GM10248 (cell line): ENCODE data around the gene OR52L1.

ENCODE experiments used
- CTCF ChIA-PET: fragments of 300-600 bp; sonication (Branson Sonifier 250); formaldehyde crosslinking; extraction: SDS; loops from one replicate; lab custom pipeline; 2021; ENCODE audit warnings: antibody characterized with exemption; lab: Yijun Ruan, JAX
- POLR2A ChIA-PET: fragments of 350-650 bp; sonication (Branson Sonifier 250); formaldehyde crosslinking; extraction: SDS; loops from one replicate; lab custom pipeline; 2020; ENCODE audit warnings: antibody characterized with exemption; lab: Yijun Ruan, JAX
- DNase-seq: peaks from one replicate; pipeline ENCODE4 v3.0.0; 2012; ENCODE audit errors: extremely low spot score
- CTCF ChIP-seq: IDR thresholded peaks from 2 replicates; pipeline ENCODE4 v1.5.1; 2012; ENCODE audit warnings: mild to moderate bottlenecking, low read depth; ENCODE audit errors: extremely low read depth, missing control alignments, control extremely low read depth

The OR52L1 gene

GRCh38 chr11:5986885-5987284 lies at the start of gene OR52L1:
TSS of gene OR52L1 (minus strand) at chr11:5986985. CDS start at chr11:5986930, 55 bp downstream.
- CTCF ChIA-PET = no interaction called here
- no peak for TF ChIP-seq CTCF
- DNase-seq = no peak
- POLR2A ChIA-PET = no interaction called here

DNA sequence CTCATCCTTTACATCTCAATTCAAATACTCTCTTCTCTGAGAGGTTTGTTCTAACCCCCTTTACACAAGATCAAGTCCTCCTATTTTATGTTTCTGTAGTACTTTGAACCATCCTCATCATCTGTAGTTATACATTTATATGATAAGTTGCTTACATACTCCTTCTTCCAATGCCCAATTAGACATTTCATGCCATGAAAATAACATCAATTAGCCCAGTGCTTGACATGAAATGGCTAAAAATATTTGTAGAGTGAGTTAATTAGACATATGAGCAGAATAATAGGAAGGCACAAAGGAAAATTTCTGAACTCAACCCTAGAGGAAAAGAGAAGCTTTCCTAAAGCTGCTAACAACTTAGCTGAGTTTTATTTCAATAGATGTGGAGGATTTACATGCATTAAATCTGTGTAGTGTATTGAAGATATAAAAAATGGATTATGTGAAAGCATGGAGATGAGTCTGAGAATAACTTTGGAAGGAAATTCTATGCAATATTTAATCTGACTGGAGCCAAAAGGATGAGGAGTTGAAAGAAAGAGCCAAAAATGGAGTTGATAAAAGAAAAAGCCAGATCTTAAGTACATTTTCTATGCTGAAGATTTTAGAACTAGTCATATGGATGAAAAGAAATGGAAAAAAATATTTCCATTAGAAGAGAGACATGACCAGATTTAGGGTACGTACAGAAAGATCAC lies 44.1 kb upstream of the OR52L1 start, which contains the start of gene OR56A1:
Gene OR56A1 (minus strand): TSS at position 51 of the 698 bp plus-strand sequence. CDS start 3,066 bp downstream, outside the sequence.
- POLR2A ChIA-PET = no interaction called here

GRCh38 chr11:6027501-6027900 lies 40.7 kb upstream of the OR52L1 start:
- TF ChIP-seq CTCF = no peak
- ChIA-PET CTCF (interaction anchor here (1.0 kb wide), 1 partner anchor 335 kb away, joined by 3 read pairs; no protein-coding TSS in a partner anchor), POLR2A (no interaction called here)
- no peak for DNase-seq

More for the DNA sequence above, 44.1 kb upstream of the OR52L1 start, which contains the start of gene OR56A1:
- no peak for TF ChIP-seq CTCF
- DNase-seq = no peak
- CTCF ChIA-PET = interaction anchor here (1.0 to 1.5 kb wide), 3 partner anchors 19 to 907 kb away, joined by 3 read pairs; no protein-coding TSS in a partner anchor

DNA sequence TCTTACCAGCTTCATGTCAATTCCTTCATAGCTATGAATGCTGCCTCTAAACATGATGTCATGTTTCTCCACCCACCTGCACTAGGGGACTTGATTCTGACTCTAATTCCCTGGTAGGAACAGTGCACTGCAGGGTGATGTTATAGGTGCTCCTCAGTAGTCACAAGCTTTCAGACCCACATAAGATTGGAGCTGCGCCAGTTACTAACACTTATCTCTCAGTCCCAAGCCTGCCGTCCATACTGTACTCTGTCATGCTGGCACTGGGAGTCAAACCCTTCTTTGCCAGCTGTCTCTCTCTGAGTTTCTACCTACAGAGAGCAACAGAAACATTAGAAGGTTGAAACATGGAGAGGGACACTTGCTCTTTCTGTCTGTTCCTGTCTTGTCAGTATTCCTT lies 38.3 kb upstream of the OR52L1 start:
- ChIA-PET CTCF (no interaction called here), POLR2A (no interaction called here)
- DNase-seq = no peak

DNA sequence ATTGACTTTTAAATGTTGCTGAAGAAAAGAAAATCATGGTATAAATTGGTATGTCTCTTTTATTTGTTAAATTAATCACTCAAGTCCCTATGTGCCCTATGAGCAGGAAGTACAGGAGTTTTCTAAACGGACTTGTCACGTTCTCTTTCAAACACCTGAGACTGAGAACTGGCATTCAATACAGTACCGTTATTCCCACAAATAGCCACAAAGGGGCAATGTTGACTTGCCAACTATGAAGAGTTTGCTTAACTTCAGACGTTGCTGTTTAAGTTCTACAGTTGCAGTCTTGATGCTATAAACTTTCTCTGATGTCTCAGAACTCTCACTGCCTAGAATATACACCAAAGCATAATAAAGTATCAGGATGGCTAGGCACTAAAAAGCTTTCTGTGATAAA lies 36.2 kb upstream of the OR52L1 start:
- CTCF ChIA-PET = interaction anchor here (0.9 to 2.2 kb wide), 5 partner anchors 18 to 340 kb away, joined by 3 to 11 read pairs (median 5); no protein-coding TSS in a partner anchor
- peak; percentile 29 for TF ChIP-seq CTCF

More for the DNA sequence above, 38.3 kb upstream of the OR52L1 start:
- no peak for TF ChIP-seq CTCF

GRCh38 chr11:6013042-6013441 lies 26.3 kb upstream of the OR52L1 start:
- TF ChIP-seq CTCF = no peak
- no peak for DNase-seq
- ChIA-PET POLR2A (no interaction called here), CTCF (interaction anchor here (1.4 to 2.1 kb wide), 3 partner anchors 9 to 341 kb away, joined by 3 to 8 read pairs (median 3); partner anchors contain the start of gene OR56A1)

More for the DNA sequence above, 36.2 kb upstream of the OR52L1 start:
- DNase-seq = no peak
- POLR2A ChIA-PET = no interaction called here
